AG09309 (cell line): ENCODE data around the gene MCUR1.
"Not testable (repeated sequence)": the region's sequence is repeated elsewhere in the genome, so short reads cannot be mapped to it uniquely, and the experiment has no call there.

Experiments used
- DNase-seq: peaks from one replicate; pipeline ENCODE4 v3.0.0-alpha.2; 2010; ENCODE audit warnings: low read depth
- H3K4me3 ChIP-seq: 2 replicates; pipeline ENCODE4 v1.5.1; 2011; ENCODE audit warnings: mild to moderate bottlenecking, low read depth, low read length, moderate library complexity; ENCODE audit not compliant: control insufficient read depth
- TF ChIP-seq, protein P1 (sequence below): IDR thresholded peaks from 2 replicates; pipeline ENCODE4 v1.5.1; 2011; ENCODE audit warnings: mild to moderate bottlenecking, low read depth, low read length, inconsistent platforms; ENCODE audit not compliant: insufficient read depth, control insufficient read depth; ENCODE audit errors: missing control alignments

Gene MCUR1

DNA sequence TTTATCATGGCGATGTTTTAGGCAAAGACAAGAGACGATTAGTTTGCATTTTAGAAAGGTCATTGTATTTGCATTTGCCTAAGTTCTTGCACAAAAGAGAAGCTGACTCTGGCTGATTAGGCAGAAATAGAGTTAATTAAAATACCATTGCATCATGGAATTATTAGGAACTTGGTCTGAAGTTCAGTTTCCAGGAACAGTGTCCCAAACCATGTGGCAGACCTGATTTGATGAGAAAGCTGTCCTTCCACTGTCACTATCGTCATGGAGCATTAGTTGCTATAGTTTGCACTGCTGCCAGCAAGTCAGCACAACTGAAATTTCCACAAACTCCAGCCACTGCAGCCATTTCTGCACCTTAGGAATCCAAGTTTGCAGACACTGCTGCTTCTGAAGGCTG, 24.3 kb upstream of the MCUR1 start:
- TF ChIP-seq, protein P1, sequence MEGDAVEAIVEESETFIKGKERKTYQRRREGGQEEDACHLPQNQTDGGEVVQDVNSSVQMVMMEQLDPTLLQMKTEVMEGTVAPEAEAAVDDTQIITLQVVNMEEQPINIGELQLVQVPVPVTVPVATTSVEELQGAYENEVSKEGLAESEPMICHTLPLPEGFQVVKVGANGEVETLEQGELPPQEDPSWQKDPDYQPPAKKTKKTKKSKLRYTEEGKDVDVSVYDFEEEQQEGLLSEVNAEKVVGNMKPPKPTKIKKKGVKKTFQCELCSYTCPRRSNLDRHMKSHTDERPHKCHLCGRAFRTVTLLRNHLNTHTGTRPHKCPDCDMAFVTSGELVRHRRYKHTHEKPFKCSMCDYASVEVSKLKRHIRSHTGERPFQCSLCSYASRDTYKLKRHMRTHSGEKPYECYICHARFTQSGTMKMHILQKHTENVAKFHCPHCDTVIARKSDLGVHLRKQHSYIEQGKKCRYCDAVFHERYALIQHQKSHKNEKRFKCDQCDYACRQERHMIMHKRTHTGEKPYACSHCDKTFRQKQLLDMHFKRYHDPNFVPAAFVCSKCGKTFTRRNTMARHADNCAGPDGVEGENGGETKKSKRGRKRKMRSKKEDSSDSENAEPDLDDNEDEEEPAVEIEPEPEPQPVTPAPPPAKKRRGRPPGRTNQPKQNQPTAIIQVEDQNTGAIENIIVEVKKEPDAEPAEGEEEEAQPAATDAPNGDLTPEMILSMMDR = no peak
- DNase-seq = no peak

DNA sequence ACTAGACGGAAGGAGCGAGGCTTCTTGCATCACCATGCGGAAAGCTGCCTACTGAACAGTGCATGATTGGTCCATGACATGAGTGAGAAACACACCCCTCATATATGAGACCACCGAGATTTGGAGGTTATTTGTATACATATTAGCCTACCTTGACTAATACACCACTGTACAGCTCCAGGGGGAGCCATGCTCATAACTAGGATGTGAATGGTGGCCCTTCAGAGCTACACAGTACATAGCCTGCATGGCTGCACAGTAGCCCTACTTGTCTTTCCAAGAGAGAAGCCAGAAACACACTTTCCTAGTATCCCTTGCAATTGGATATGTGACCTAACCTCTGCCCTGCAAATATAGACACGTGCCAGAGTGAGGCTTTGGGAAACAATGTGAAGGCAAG, 21.8 kb upstream of the MCUR1 start:
- no peak for DNase-seq
- H3K4me3 ChIP-seq = no peak overlapping the region
- TF ChIP-seq, protein P1 = no peak

More for the DNA sequence above, 24.3 kb upstream of the MCUR1 start:
- no peak overlapping the region for H3K4me3 ChIP-seq

DNA sequence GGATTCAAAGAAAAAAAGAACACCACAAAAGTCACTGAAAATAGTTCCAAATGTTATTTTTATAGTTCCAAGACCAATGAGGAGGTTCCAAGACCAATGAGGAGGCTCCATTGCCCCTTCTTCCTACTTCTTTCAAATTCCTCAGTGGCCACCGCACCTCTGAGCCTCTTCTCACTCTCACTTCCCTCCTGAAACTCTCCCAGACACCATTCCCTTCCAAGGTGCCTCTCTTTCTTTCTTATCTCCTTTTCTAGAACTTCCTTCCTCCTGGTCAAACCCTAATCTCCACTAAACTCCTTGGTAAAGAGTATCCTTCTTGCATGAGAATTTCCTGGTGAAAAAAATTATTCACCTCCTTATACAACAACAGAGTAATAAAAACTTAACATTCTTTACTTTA, 20.4 kb upstream of the MCUR1 start:
- no peak for DNase-seq
- H3K4me3 ChIP-seq = no peak overlapping the region
- TF ChIP-seq, protein P1 = no peak

DNA sequence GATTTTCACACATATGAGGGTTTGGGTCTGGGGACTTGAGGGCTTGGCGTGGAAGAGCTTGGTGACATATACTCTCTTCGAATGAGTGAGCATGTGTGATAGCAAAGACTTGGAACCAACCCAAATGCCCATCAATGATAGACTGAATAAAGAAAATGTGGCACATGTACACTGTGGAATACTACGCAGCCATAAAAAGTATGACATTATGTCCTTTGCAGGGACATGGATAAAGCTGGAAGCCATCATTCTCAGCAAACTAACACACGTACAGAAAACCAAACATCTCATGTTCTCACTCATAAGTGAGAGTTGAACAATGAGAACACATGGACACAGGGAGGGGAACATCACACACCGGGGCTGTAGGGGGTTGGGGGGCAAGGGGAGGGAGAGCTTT, 19.7 kb upstream of the MCUR1 start:
- DNase-seq, H3K4me3 ChIP-seq: not testable (repeated sequence)

DNA sequence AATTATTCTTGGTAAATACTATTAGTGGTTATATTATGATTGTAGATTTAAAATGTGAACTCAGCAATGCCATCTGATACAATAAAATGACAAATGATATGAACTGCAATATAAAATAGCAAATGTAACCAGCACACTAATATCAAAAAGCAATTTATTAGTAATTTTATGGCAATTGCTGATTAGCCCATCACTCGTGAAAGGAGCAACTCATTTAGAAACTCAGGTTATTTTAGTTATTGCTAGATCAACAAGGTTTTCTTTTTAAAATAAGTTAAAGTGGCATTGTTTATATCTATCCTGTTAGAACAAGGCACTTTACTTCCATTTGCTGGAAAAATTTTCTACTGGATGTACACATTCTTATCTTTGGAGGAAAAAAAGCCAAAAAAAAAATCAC, 18.4 kb upstream of the MCUR1 start:
- TF ChIP-seq, protein P1 = no peak
- H3K4me3 ChIP-seq = no peak overlapping the region
- DNase-seq = no peak

DNA sequence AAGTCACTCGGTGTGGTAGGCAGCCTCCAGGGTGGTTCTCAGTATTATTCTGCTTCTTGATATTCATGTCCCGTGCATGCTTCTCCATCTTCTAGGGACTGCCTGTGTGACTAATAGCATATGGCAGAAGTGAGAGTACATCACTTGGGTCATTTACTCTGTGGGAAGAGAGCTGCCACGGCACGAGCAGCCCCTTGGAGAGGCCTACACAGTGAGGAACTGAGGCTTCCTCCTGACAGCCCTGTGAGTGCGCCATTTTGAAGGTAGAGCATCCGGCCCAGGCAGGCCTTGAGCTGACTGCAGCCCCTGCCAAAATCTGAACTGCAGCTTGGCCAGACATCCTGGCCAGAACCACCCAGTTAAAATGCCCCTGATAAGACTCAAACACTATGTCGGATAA, 17.3 kb upstream of the MCUR1 start:
- DNase-seq = no peak
- TF ChIP-seq, protein P1 = no peak
- no peak overlapping the region for H3K4me3 ChIP-seq

DNA sequence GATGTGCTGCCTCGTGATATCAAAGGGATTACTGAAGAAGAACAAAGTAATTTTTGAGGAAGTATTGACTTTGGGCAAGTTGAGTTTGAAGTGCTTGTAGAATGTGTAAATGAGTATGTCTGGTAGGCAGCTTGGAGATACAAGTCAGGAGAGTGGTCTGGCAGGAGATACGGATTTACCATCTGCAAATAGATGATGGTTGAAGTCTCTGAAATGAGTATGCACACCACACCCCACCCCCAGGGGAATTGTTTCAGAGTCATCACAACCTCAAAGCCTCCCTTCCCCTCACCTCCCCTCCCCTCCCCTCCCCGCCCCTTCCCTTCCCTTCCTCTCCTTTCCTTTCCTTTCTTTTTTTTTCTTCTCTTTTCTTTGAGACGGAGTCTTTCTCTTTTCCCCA, 16.4 kb upstream of the MCUR1 start:
- no peak for DNase-seq
- H3K4me3 ChIP-seq = no peak overlapping the region
- TF ChIP-seq, protein P1 = no peak

DNA sequence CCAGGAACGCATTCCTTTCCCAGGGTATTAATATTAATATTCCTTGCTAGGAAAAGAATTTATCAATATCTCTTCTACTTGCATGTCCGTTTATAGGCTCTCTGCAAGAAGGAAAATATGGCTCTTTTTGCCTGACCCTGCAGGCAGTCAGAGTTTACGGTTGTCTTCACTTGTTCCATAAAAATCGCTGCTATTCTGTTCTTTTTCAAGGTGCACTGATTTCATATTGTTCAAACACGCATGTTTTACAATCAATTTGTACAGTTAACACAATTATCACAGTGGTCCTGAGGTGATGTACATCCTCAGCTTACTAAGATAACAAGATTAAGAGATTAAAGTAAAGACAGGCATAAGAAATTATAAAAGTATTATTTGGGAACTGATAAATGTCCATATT, 15.1 kb upstream of the MCUR1 start:
- DNase-seq, H3K4me3 ChIP-seq: not testable (repeated sequence)

DNA sequence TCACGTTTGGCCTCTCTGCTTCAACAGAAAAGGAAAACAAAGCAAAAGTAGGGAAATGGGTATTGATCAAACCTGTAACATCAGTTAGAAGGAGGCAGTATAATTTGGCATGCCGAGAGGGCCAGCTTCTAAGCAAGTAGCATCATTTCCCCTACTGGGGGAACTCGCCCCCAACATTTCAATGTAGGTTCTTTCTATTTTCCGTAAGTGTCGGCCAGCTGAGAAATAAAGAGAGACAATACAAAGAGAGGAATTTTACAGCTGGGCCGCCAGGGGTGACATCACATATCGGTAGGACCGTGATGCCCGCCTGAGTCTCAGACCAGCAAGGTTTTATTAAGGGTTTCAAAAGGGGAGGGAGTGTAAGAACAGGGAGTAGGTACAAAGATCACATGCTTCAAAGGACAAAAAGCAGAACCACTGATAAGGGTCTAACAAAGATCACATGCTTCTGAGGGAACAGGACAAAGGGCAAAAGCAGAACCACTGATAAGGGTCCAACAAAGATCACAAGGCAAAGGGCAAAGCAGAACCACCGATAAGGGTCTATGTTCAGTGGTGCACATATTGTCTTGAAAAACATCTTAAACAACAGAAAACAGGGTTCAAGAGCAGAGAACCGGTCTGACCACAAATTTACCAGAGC, 14.4 kb upstream of the MCUR1 start:
- not testable (repeated sequence) for DNase-seq

More for the DNA sequence above, 14.4 kb upstream of the MCUR1 start:
- not testable (repeated sequence) for H3K4me3 ChIP-seq
